ENCODE data around the gene GBA3. TPM values are rescaled to one million over a fixed set of nuclear protein-coding genes. Genes with fewer than 3 reads are reported as not detected.

The GBA3 gene
- total RNA-seq, 2 donors from 2014 or later: 0.26 TPM; not detected in 1

DNA sequence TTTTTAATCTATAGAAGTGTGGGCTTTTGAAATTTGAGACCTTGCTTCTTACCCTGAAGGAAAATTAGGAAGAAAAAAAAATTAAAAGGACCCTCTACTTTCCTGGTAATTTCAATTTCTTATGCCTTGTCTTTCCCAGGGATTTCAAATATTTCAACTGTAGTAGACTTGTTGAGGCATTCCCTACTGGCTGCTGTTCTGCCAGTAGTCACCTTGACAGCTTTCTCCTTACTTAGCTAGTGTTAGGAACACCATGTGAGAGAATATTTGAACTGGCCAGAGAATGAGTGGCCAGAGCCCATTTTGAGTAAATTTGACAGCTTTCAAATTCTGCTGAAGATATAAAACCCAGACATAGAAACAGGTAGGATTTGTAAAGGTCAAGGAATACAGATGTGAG, 24.0 kb upstream of the GBA3 start:
- no peaks in the 10 kb centered on the region for H3K27me3 ChIP-seq
- H3K4me1 ChIP-seq: no peaks in the 10 kb centered on the region
- no peak overlapping the region for H3K27ac ChIP-seq
- TF ChIP-seq POLR2A (IDR thresholded peaks at IDR 0.05): no peak
- no peak for TF ChIP-seq CTCF (IDR thresholded peaks at IDR 0.05)
- DNase-seq (no peak), ATAC-seq (no peak)
- no peaks in the 10 kb centered on the region for H3K36me3 ChIP-seq (replicated peaks in 1 of 2; ENCODE audit: insufficient read depth in 1 of 2, low read depth in 2 of 2)
- no peak overlapping the region for H3K4me3 ChIP-seq
- H3K9me3 ChIP-seq: no peaks in the 10 kb centered on the region
- intact Hi-C loops (cut with DNase I): no loop called here

DNA sequence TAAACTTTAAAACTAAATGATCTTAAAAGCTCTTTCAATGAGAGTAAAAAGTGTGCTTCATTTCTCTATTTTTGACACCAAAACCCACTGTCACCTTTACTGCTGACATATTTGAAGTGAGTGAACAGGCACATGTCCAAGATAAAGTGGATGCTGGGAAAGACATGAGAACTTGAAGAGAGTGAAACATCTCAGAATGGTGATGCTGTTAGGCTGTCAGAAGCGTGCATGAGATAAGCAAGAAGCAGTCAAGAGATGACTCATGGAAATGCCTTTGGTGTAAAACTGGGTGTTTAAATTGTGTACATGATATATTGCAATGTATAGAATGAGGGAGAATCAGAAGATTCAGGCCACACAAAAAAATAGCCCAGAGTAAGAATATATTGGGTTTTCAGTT, 21.8 kb upstream of the GBA3 start:
- ATAC-seq: no peak
- no peak for DNase-seq
- no peaks in the 10 kb centered on the region for H3K36me3 ChIP-seq (replicated peaks in 1 of 2; ENCODE audit: insufficient read depth in 1 of 2, low read depth in 2 of 2)
- intact Hi-C loops (cut with DNase I): no loop called here
- WGBS, 2 donors: 79 to 88% methylated on average over 1 of the region's 1 CpG
- TF ChIP-seq CTCF (IDR thresholded peaks at IDR 0.05) (no peak), POLR2A (IDR thresholded peaks at IDR 0.05) (no peak)
- H3K4me1 ChIP-seq: no peaks in the 10 kb centered on the region
- H3K4me3 ChIP-seq: no peak overlapping the region
- no peaks in the 10 kb centered on the region for H3K9me3 ChIP-seq
- H3K27ac ChIP-seq: no peak overlapping the region
- no peaks in the 10 kb centered on the region for H3K27me3 ChIP-seq

- no peak overlapping the region for H3K27ac ChIP-seq
- ATAC-seq (no peak), DNase-seq (no peak)
- H3K27me3 ChIP-seq: no peaks in the 10 kb centered on the region
- TF ChIP-seq CTCF (IDR thresholded peaks at IDR 0.05): no peak
- TF ChIP-seq POLR2A (IDR thresholded peaks at IDR 0.05): no peak
- WGBS, 2 donors: 58 to 76% methylated on average over 1 of the region's 1 CpG
- no peaks in the 10 kb centered on the region for H3K9me3 ChIP-seq
- no peaks in the 10 kb centered on the region for H3K4me1 ChIP-seq
- no peaks in the 10 kb centered on the region for H3K36me3 ChIP-seq (replicated peaks in 1 of 2; ENCODE audit: insufficient read depth in 1 of 2, low read depth in 2 of 2)
- intact Hi-C loops (cut with DNase I): no loop called here
- H3K4me3 ChIP-seq: no peak overlapping the region
These were observed 20.2 kb upstream of the GBA3 start for GRCh38 chr4:22672519-22672918.

DNA sequence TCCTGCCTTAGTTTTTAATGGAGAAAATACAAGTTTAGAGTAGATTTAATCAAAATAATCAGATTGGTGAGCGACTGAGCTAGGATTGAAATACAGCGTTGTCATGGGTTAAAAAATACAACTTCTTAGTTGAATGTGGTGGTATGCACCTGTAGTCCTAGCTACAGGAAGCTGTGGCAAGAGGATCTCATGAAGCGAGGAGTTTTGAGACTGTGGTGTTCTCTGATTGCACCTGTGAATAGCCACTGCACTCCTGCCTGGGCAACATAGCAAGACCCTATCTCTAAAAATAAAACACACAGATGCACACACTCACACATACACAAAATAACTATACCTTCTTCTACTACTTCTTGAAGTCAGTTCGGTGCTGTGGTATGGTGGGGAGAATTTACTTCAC, 19.8 kb upstream of the GBA3 start:
- 70 to 83% methylated on average over 4 of the region's 4 CpGs for WGBS, 2 donors
- no peak for DNase-seq
- no peaks in the 10 kb centered on the region for H3K4me1 ChIP-seq
- no peak overlapping the region for H3K4me3 ChIP-seq
- no peak for TF ChIP-seq CTCF (IDR thresholded peaks at IDR 0.05)
- TF ChIP-seq POLR2A (IDR thresholded peaks at IDR 0.05): no peak
- no peaks in the 10 kb centered on the region for H3K36me3 ChIP-seq (replicated peaks in 1 of 2; ENCODE audit: insufficient read depth in 1 of 2, low read depth in 2 of 2)
- no peaks in the 10 kb centered on the region for H3K27me3 ChIP-seq
- H3K27ac ChIP-seq: no peak overlapping the region
- intact Hi-C loops (cut with DNase I): no loop called here
- ATAC-seq: no peak
- H3K9me3 ChIP-seq: no peaks in the 10 kb centered on the region

DNA sequence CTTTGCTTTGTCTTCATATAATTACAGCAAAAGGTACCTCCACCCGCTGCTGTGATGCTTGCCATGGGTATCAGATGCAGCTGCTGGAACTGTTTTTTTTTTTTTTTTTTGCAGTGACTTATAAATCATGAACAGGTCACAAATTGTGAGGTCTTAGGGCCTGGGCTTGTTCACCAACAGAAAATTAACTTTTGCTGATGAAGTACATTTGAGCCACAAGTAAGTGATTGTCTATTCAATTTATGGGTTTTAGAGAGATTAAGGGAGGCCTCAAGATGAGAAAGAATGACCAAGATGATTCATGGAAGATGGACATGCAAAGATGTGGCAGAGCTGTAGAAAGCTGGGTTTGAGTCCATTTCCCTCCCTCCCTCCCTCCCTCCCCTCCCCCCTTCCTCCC, 18.0 kb upstream of the GBA3 start:
- no peaks in the 10 kb centered on the region for H3K4me1 ChIP-seq
- DNase-seq: no peak
- ATAC-seq: no peak
- no peaks in the 10 kb centered on the region for H3K36me3 ChIP-seq (replicated peaks in 1 of 2; ENCODE audit: insufficient read depth in 1 of 2, low read depth in 2 of 2)
- TF ChIP-seq CTCF (IDR thresholded peaks at IDR 0.05): no peak
- no peak for TF ChIP-seq POLR2A (IDR thresholded peaks at IDR 0.05)
- no peaks in the 10 kb centered on the region for H3K27me3 ChIP-seq
- H3K4me3 ChIP-seq: no peak overlapping the region
- intact Hi-C loops (cut with DNase I): no loop called here
- H3K9me3 ChIP-seq: no peaks in the 10 kb centered on the region
- no peak overlapping the region for H3K27ac ChIP-seq
- 92 to 94% methylated on average over 1 of the region's 1 CpG for WGBS, 2 donors

Data from body of pancreas (tissue), 4 donors.